GM12878 (cell line): ENCODE data around the gene PIGU. TPM values are rescaled to one million over a fixed set of nuclear protein-coding genes. Genes with fewer than 3 reads are reported as not detected.

Experiments used
- ATAC-seq: fragments of 200-7000 bp; cut with Tn5 transposase; 3 replicates; pipeline ENCODE4 v1.9.1; 2020; ENCODE audit warnings: mild to moderate bottlenecking, moderate library complexity
- BruUV-seq: library from RNA; stranded (reverse); fragments of 400-500 nt; replicated peaks from 2 replicates; lab custom pipeline; 2021; lab: Mats Ljungman, UMichigan
- CTCF ChIA-PET: fragments of 300-600 bp; sonication (Branson Sonifier 250); formaldehyde crosslinking; extraction: SDS; loops from one replicate; lab custom pipeline; 2021; ENCODE audit warnings: inconsistent platforms; lab: Yijun Ruan, JAX
- POLR2A ChIA-PET: fragments of 350-600 bp; formaldehyde crosslinking; extraction: SDS; loops from one replicate; lab custom pipeline; 2021; ENCODE audit warnings: inconsistent platforms; lab: Charles Lee
- RAD21 ChIA-PET: fragments of 300-600 bp; sonication (Branson Sonifier 250); formaldehyde crosslinking; loops from one replicate; lab custom pipeline; 2023; ENCODE audit warnings: antibody characterized with exemption; ENCODE audit not compliant: unreplicated experiment; lab: Charles Lee
- SMC1A ChIA-PET: fragments of 300-600 bp; sonication (Branson Sonifier 250); formaldehyde crosslinking; loops from one replicate; lab custom pipeline; 2023; ENCODE audit not compliant: unreplicated experiment, uncharacterized antibody; lab: Charles Lee
- DNase-seq: peaks from one replicate; pipeline ENCODE4 v3.0.0-alpha.2; 2011; ENCODE audit warnings: low read depth, low spot score
- FAIRE-seq: peaks from 3 replicates; lab custom pipeline; 2011; peaks lifted over from hg19 to GRCh38; lab: Jason Lieb, UNC
- H2AFZ ChIP-seq: 2 replicates; pipeline ENCODE4 v1.6.0; 2011; ENCODE audit warnings: low read depth, low read length, control low read depth; ENCODE audit not compliant: control insufficient read depth
- H3K27ac ChIP-seq: 2 replicates; pipeline ENCODE4 v1.5.1; 2011; ENCODE audit warnings: control low read depth; ENCODE audit not compliant: control insufficient read depth, insufficient read depth
- H3K27me3 ChIP-seq, 2 experiments: replicated peaks in 1 of 2; 2 replicates each; pipeline versions ENCODE4 v1.6.0 to v1.6.1; 2011; ENCODE audit warnings: low read length in 1 of 2; ENCODE audit not compliant: control insufficient read depth in 2 of 2, insufficient read depth in 2 of 2
- H3K36me3 ChIP-seq, 2 experiments: 2 replicates each; pipeline ENCODE4 v1.5.1; 2011; ENCODE audit warnings: low read length in 1 of 2; ENCODE audit not compliant: control insufficient read depth in 2 of 2, insufficient read depth in 2 of 2
- H3K4me1 ChIP-seq: 2 replicates; pipeline ENCODE4 v1.6.1; 2011; ENCODE audit warnings: mild to moderate bottlenecking, low read length, moderate library complexity, mixed read lengths; ENCODE audit not compliant: control insufficient read depth, insufficient read depth
- H3K4me2 ChIP-seq: 2 replicates; pipeline ENCODE4 v1.6.0; 2011; ENCODE audit warnings: control low read depth; ENCODE audit not compliant: control insufficient read depth, insufficient read depth
- H3K4me3 ChIP-seq: fragments of 200-600 bp; sonication (generic); 2 replicates; pipeline ENCODE4 v1.5.1; 2016
- H3K79me2 ChIP-seq: 2 replicates; pipeline ENCODE4 v1.6.0; 2011; ENCODE audit warnings: low read length; ENCODE audit not compliant: control insufficient read depth, insufficient read depth
- H3K9ac ChIP-seq: 2 replicates; pipeline ENCODE4 v1.8.0; 2011; ENCODE audit warnings: low read length, control low read depth, mixed read lengths; ENCODE audit not compliant: control insufficient read depth, insufficient read depth
- H3K9me3 ChIP-seq: replicated peaks from 3 replicates; pipeline ENCODE4 v1.5.1; 2011; ENCODE audit warnings: mild to moderate bottlenecking, low read length; ENCODE audit not compliant: control insufficient read depth, insufficient read depth
- H4K20me1 ChIP-seq: 2 replicates; pipeline ENCODE4 v1.6.0; 2011; ENCODE audit not compliant: control insufficient read depth, insufficient read depth
- CHD1 ChIP-seq: IDR thresholded peaks from 2 replicates; pipeline ENCODE4 v1.6.1; 2012; ENCODE audit warnings: low read depth, low read length, improper control_type of control experiment
- ETV6 ChIP-seq, 2 experiments: fragments of 450-650 bp in 1 of 2; IDR thresholded peaks in 1 of 2; conservative IDR thresholded peaks in 1 of 2; 2 replicates each; pipeline ENCODE4 v1.6.1; 2014; ENCODE audit warnings: antibody characterized with exemption in 1 of 2, borderline replicate concordance in 1 of 2, low read depth in 1 of 2, mild to moderate bottlenecking in 1 of 2, moderate library complexity in 1 of 2
- EZH2 ChIP-seq: IDR thresholded peaks from 2 replicates; pipeline ENCODE4 v1.6.1; 2012; ENCODE audit warnings: low read depth, mild to moderate bottlenecking, control low read depth, inconsistent platforms, low read length, borderline replicate concordance; ENCODE audit not compliant: control insufficient read depth
- GATAD2B ChIP-seq: fragments of 450-650 bp; conservative IDR thresholded peaks from 2 replicates; pipeline ENCODE4 v1.6.1; 2017; ENCODE audit warnings: low read depth, mild to moderate bottlenecking, moderate library complexity
- KLF5 ChIP-seq: fragments of 450-650 bp; IDR thresholded peaks from 2 replicates; pipeline ENCODE4 v1.6.1; 2014; ENCODE audit warnings: mild to moderate bottlenecking; ENCODE audit not compliant: partially characterized antibody
- MTA3 ChIP-seq: IDR thresholded peaks from 2 replicates; pipeline ENCODE4 v1.6.1; 2012; ENCODE audit warnings: low read length, inconsistent platforms, borderline replicate concordance
- NFYA ChIP-seq: IDR thresholded peaks from 2 replicates; pipeline ENCODE4 v1.6.1; 2011; ENCODE audit warnings: low read depth, mild to moderate bottlenecking, low read length, improper control_type of control experiment, borderline replicate concordance
- PAX5 ChIP-seq: IDR thresholded peaks from 2 replicates; pipeline ENCODE4 v1.6.1; 2011; ENCODE audit warnings: low read depth, low read length, borderline replicate concordance
- RELA ChIP-seq: fragments of 450-650 bp; IDR thresholded peaks from 2 replicates; pipeline ENCODE4 v1.8.0; 2014; ENCODE audit warnings: borderline replicate concordance; ENCODE audit not compliant: partially characterized antibody
- YY1 ChIP-seq: IDR thresholded peaks from 2 replicates; pipeline ENCODE4 v1.6.1; 2011; ENCODE audit warnings: low read depth, mild to moderate bottlenecking, low read length
- ZBTB33 ChIP-seq: fragments of 450-650 bp; IDR thresholded peaks from 2 replicates; pipeline ENCODE4 v1.6.1; 2017; ENCODE audit warnings: mild to moderate bottlenecking
- ZNF207 ChIP-seq: fragments of 450-650 bp; IDR thresholded peaks from 2 replicates; pipeline ENCODE4 v1.6.1; 2014; ENCODE audit warnings: antibody characterized with exemption, mild to moderate bottlenecking, borderline replicate concordance
- ZNF622 ChIP-seq: fragments of 450-650 bp; IDR thresholded peaks from 2 replicates; pipeline ENCODE4 v1.6.1; 2017; ENCODE audit warnings: mild to moderate bottlenecking, inconsistent platforms
- WGBS: methylation state at CpG from one replicate; pipeline ENCODE4 v1.1.6; 2016; ENCODE audit warnings: low lambda C conversion rate; ENCODE audit not compliant: insufficient replicate concordance, insufficient coverage; ENCODE audit errors: missing lambda C conversion rate; 5-methylcytosine and 5-hydroxymethylcytosine counted together
- in situ Hi-C: fragments of 300-500 bp; cut with MboI; formaldehyde crosslinking; loops from 9 replicates; pipeline ENCODE4 v1.14.3; 2018; ENCODE audit warnings: mixed read lengths
- intact Hi-C: fragments of 100-400 bp; cut with micrococcal nuclease; formaldehyde crosslinking; loops from one replicate; pipeline ENCODE4 v1.14.2; 2022; ENCODE audit not compliant: unreplicated experiment
- polyA plus RNA-seq, 11 experiments: library from polyadenylated mRNA; depleted of rRNA in 4 of 11; unstranded in 6 of 11; stranded (reverse) in 5 of 11; fragments of >200 nt; fragmentation: Nextera tagmentation in 4 of 11; fragmentation: Illumina TruSeq in 1 of 11; extraction: Ambion mirVana in 4 of 11; extraction: Trizol in 1 of 11; gene quantifications; 1 replicate in 1 of 11; 2 replicates in 10 of 11; pipeline versions ENCODE4 v1.2.1 to v1.2.3, GENCODE V29; 2011 to 2016; ENCODE audit warnings: inconsistent platforms in 2 of 11, missing spikeins in 2 of 11, low read depth in 1 of 11
- total RNA-seq, 4 experiments: library from RNA; depleted of rRNA in 3 of 4; stranded (reverse); fragments of >200 nt in 3 of 4; fragmentation: Illumina TruSeq in 1 of 4; extraction: Trizol in 1 of 4; gene quantifications; 2 replicates each; pipeline versions ENCODE4 v1.2.1 to v1.2.3, GENCODE V29; 2013 to 2021
- TF ChIP-seq, protein P1 (sequence below): fragments of 450-650 bp; IDR thresholded peaks from 2 replicates; pipeline ENCODE4 v1.6.1; 2017; ENCODE audit warnings: low read depth, mild to moderate bottlenecking, moderate library complexity

Gene PIGU
- total and polyA plus RNA-seq, 10 of the 15 experiments (the other 5 are each of a cell fraction or from before 2014, with no cell fraction given): 4.1 to 88.2 (median 25.0) TPM

DNA sequence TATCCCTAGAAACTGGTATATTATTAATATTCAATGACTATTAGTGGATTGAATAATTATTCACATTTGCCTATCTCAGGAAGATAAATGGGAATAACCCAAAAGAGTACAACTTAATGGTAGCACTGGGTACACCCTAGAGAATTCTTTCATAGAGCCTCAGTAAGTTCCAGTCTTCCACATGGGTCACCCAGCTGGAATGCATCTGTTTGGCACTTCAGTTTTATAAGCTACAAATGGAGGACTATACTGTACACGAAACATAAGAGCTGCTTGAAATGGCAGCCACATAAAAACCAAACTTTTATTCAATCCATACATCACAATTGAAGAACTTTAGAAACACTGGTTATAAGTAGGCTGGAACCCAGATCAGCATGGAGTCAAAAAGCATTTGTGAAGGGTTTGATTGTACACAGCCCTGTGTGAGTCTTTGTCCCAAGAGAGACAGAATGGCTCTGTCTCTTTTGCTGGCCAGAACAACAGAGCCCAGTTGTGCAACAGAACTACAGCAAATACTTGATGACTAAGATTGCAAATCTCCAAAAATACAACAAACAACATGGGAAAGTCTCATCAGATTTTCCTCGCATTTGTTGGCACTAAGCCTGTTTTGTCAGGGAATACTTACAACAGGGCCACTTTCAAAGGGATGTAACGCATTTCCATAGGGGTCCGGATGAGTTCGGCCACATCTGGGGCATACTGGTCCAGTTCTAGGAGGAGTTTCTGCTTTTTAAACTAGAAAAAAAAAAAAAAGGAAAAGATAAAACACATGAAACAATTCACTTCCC is 39.5 kb downstream of the PIGU start:
- POLR2A ChIA-PET: no interaction called here
- no peak for ATAC-seq
- Histone ChIP-seq H3K9ac (no peak overlapping the region), H3K4me2 (no peak overlapping the region), H2AFZ (no peak overlapping the region), H3K4me1 (no peaks in the 10 kb centered on the region), H3K9me3 (no peaks in the 10 kb centered on the region), H3K27me3 (no peaks in the 10 kb centered on the region), H3K27ac (no peak overlapping the region), H3K36me3 (peaks cover 0 to 3% of the 10 kb centered on the region in 2 experiments; a peak in 2 of 4 replicates), H3K4me3 (no peak overlapping the region), H4K20me1 (no peaks in the 10 kb centered on the region), H3K79me2 (no peaks in the 10 kb centered on the region)
- SMC1A ChIA-PET: no interaction called here
- TF ChIP-seq RELA: no peak
- TF ChIP-seq ETV6 (conservative IDR thresholded peaks at IDR 0.05 in 1 of 2, IDR thresholded peaks at IDR 0.05 in 1 of 2; ENCODE audit: borderline replicate concordance in 1 of 2, low read depth in 1 of 2): no peak
- TF ChIP-seq YY1: no peak
- TF ChIP-seq, protein P1, sequence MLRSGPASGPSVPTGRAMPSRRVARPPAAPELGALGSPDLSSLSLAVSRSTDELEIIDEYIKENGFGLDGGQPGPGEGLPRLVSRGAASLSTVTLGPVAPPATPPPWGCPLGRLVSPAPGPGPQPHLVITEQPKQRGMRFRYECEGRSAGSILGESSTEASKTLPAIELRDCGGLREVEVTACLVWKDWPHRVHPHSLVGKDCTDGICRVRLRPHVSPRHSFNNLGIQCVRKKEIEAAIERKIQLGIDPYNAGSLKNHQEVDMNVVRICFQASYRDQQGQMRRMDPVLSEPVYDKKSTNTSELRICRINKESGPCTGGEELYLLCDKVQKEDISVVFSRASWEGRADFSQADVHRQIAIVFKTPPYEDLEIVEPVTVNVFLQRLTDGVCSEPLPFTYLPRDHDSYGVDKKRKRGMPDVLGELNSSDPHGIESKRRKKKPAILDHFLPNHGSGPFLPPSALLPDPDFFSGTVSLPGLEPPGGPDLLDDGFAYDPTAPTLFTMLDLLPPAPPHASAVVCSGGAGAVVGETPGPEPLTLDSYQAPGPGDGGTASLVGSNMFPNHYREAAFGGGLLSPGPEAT: no peak
- TF ChIP-seq MTA3: no peak
- TF ChIP-seq GATAD2B: no peak
- no peak for TF ChIP-seq EZH2
- no peak for TF ChIP-seq NFYA
- TF ChIP-seq CHD1: no peak
- no peak for TF ChIP-seq ZBTB33
- no peak for TF ChIP-seq KLF5
- TF ChIP-seq PAX5: no peak
- no peak for TF ChIP-seq ZNF207
- TF ChIP-seq ZNF622: no peak
- RAD21 ChIA-PET: no interaction called here
- BruUV-seq: no TSS peak
- intact Hi-C loops: no loop called here
- in situ Hi-C loops: no loop called here
- no peak for FAIRE-seq
- DNase-seq: no peak
- CTCF ChIA-PET: interaction anchor here (0.6 kb wide), 1 partner anchor 13 kb away, joined by 3 read pairs; no protein-coding TSS in a partner anchor
- WGBS: 95% methylated on average over 5 of the region's 5 CpGs
